ENCODE data around the gene CCDC88A.
"Not testable (repeated sequence)": the region's sequence is repeated elsewhere in the genome, so short reads cannot be mapped to it uniquely, and the experiment has no call there.

The CCDC88A gene

GRCh38 chr2:55245411-55245810 is 174.2 kb downstream of the CCDC88A start:
- in situ Hi-C loops (cut with HindIII; ENCODE audit: low sequenced_read_pairs), result no loop called here

- in situ Hi-C loops (cut with HindIII; ENCODE audit: low sequenced_read_pairs), result no loop called here
These were observed 177.0 kb downstream of the CCDC88A start for GRCh38 chr2:55242617-55243016.

GRCh38 chr2:55241582-55241981 is 178.1 kb downstream of the CCDC88A start:
- in situ Hi-C loops (cut with HindIII; ENCODE audit: low sequenced_read_pairs), result not testable (repeated sequence)

GRCh38 chr2:55239656-55240222 is 179.9 kb downstream of the CCDC88A start:
- in situ Hi-C loops (cut with HindIII; ENCODE audit: low sequenced_read_pairs), result no loop called here
